IMR-90 (cell line): ENCODE measurements around the gene EGF. TPM values are rescaled to one million over a fixed set of nuclear protein-coding genes. Genes with fewer than 3 reads are reported as not detected.

Source experiments
- ATAC-seq: fragments of 200-7000 bp; cut with Tn5 transposase; 2 replicates; pipeline ENCODE4 v1.9.1; 2020; ENCODE audit warnings: low read depth, mild to moderate bottlenecking, moderate library complexity
- BruUV-seq: library from RNA; stranded (reverse); fragments of 400-500 nt; replicated peaks from 2 replicates; lab custom pipeline; 2021; lab: Mats Ljungman, UMichigan
- CTCF ChIA-PET: fragments of 300-600 bp; formaldehyde crosslinking; extraction: SDS; loops from one replicate; lab custom pipeline; 2021; ENCODE audit warnings: antibody characterized with exemption; lab: Yijun Ruan, JAX
- POLR2A ChIA-PET: fragments of 300-600 bp; sonication (Branson Sonifier 250); formaldehyde crosslinking; loops from one replicate; lab custom pipeline; 2022; ENCODE audit warnings: antibody characterized with exemption; ENCODE audit not compliant: unreplicated experiment; lab: Charles Lee
- DNase-seq: peaks from one replicate; pipeline ENCODE4 v3.0.0; 2013
- H2AFZ ChIP-seq: replicated peaks from 2 replicates; pipeline ENCODE3; 2013; ENCODE audit warnings: low read length, mild to moderate bottlenecking; ENCODE audit not compliant: poor library complexity
- H2AK5ac ChIP-seq: 2 replicates; pipeline ENCODE4 v1.6.1; 2013; ENCODE audit warnings: low read depth, low read length, inconsistent platforms
- H2AK9ac ChIP-seq: replicated peaks from 2 replicates; pipeline ENCODE3; 2013; ENCODE audit warnings: mild to moderate bottlenecking, low read depth, low read length, moderate library complexity; ENCODE audit not compliant: poor library complexity
- H2BK120ac ChIP-seq: 2 replicates; pipeline ENCODE4 v1.6.1; 2013; ENCODE audit warnings: low read depth, low read length, inconsistent platforms
- H2BK15ac ChIP-seq: 3 replicates; pipeline ENCODE4 v1.6.1; 2013; ENCODE audit warnings: low read depth, low read length, inconsistent platforms
- H2BK20ac ChIP-seq: 2 replicates; pipeline ENCODE4 v1.6.1; 2013; ENCODE audit warnings: low read depth, mild to moderate bottlenecking, inconsistent platforms, low read length, moderate library complexity
- H2BK5ac ChIP-seq: 2 replicates; pipeline ENCODE4 v1.6.1; 2013; ENCODE audit warnings: mild to moderate bottlenecking, low read depth, low read length, inconsistent platforms; ENCODE audit not compliant: poor library complexity, severe bottlenecking
- H3K14ac ChIP-seq: replicated peaks from 2 replicates; pipeline ENCODE4 v1.6.1; 2013; ENCODE audit warnings: low read depth, low read length, inconsistent platforms
- H3K18ac ChIP-seq: 2 replicates; pipeline ENCODE4 v1.6.1; 2013; ENCODE audit warnings: low read depth, low read length, control low read depth
- H3K23ac ChIP-seq: 2 replicates; pipeline ENCODE4 v1.6.1; 2013; ENCODE audit warnings: low read depth, low read length, inconsistent platforms
- H3K27ac ChIP-seq: 2 replicates; pipeline ENCODE4 v1.5.1; 2013; ENCODE audit warnings: mild to moderate bottlenecking, control low read depth, low read length; ENCODE audit not compliant: insufficient read depth
- H3K27me3 ChIP-seq: 2 replicates; pipeline ENCODE4 v1.6.1; 2013; ENCODE audit warnings: low read length; ENCODE audit not compliant: control insufficient read depth, insufficient read depth
- H3K36me3 ChIP-seq: 2 replicates; pipeline ENCODE4 v1.6.1; 2013; ENCODE audit warnings: low read length, mixed read lengths; ENCODE audit not compliant: control insufficient read depth, insufficient read depth
- H3K4ac ChIP-seq: 2 replicates; pipeline ENCODE4 v1.6.1; 2013; ENCODE audit warnings: low read depth, low read length, inconsistent platforms
- H3K4me1 ChIP-seq: 2 replicates; pipeline ENCODE4 v1.6.1; 2013; ENCODE audit warnings: low read length, mixed read lengths; ENCODE audit not compliant: control insufficient read depth, insufficient read depth
- H3K4me2 ChIP-seq: 2 replicates; pipeline ENCODE4 v1.6.1; 2013; ENCODE audit warnings: low read depth, mild to moderate bottlenecking, control low read depth, low read length, moderate library complexity
- H3K4me3 ChIP-seq: 2 replicates; pipeline ENCODE4 v1.5.1; 2013; ENCODE audit warnings: low read depth, mild to moderate bottlenecking, control low read depth, low read length, moderate library complexity; ENCODE audit not compliant: insufficient read depth
- H3K56ac ChIP-seq: 2 replicates; pipeline ENCODE4 v1.6.1; 2013; ENCODE audit warnings: low read length, inconsistent platforms; ENCODE audit not compliant: insufficient read depth; ENCODE audit errors: extremely low read depth
- H3K79me1 ChIP-seq, 2 experiments: 2 replicates each; pipeline ENCODE4 v1.6.1; 2013; ENCODE audit warnings: low read length in 2 of 2, inconsistent platforms in 1 of 2, low read depth in 1 of 2
- H3K9ac ChIP-seq: 2 replicates; pipeline ENCODE4 v1.6.1; 2013; ENCODE audit warnings: low read depth, low read length, control low read depth
- H3K9me1 ChIP-seq: 2 replicates; pipeline ENCODE4 v1.6.1; 2013; ENCODE audit warnings: low read length, inconsistent platforms; ENCODE audit not compliant: insufficient read depth
- H3K9me3 ChIP-seq: 2 replicates; pipeline ENCODE4 v1.6.1; 2013; ENCODE audit warnings: low read length; ENCODE audit not compliant: control insufficient read depth, insufficient read depth
- H4K20me1 ChIP-seq: 2 replicates; pipeline ENCODE4 v1.6.1; 2013; ENCODE audit warnings: low read length, inconsistent platforms; ENCODE audit not compliant: insufficient read depth
- H4K5ac ChIP-seq: 2 replicates; pipeline ENCODE4 v1.6.1; 2013; ENCODE audit warnings: mild to moderate bottlenecking, low read depth, low read length, control low read depth
- H4K8ac ChIP-seq, 2 experiments: 2 replicates each; pipeline ENCODE4 v1.6.1; 2013; ENCODE audit warnings: low read depth in 2 of 2, low read length in 2 of 2, control low read depth in 1 of 2, inconsistent platforms in 1 of 2
- H4K91ac ChIP-seq: 2 replicates; pipeline ENCODE4 v1.6.1; 2013; ENCODE audit warnings: low read depth, low read length, inconsistent platforms; ENCODE audit not compliant: insufficient read depth
- CEBPB ChIP-seq: IDR thresholded peaks from 2 replicates; pipeline ENCODE4 v1.6.1; 2012; ENCODE audit warnings: low read depth, low read length, improper control_type of control experiment
- MAZ ChIP-seq: IDR thresholded peaks from 2 replicates; pipeline ENCODE4 v1.6.1; 2012; ENCODE audit warnings: low read depth, mild to moderate bottlenecking, low read length, improper control_type of control experiment, moderate library complexity, borderline replicate concordance
- MXI1 ChIP-seq: IDR thresholded peaks from 2 replicates; pipeline ENCODE4 v1.6.1; 2012; ENCODE audit warnings: low read depth, mild to moderate bottlenecking, low read length, moderate library complexity, borderline replicate concordance
- RAD21 ChIP-seq: IDR thresholded peaks from 2 replicates; pipeline ENCODE4 v1.6.1; 2012; ENCODE audit warnings: low read length, improper control_type of control experiment
- WGBS, 2 experiments: methylation state at CpG; one replicate each; pipeline versions ENCODE4 v1.1.5 to v1.1.7; 2013; ENCODE audit warnings: missing lambda C conversion rate in 2 of 2; ENCODE audit not compliant: insufficient read length in 1 of 2; ENCODE audit errors: extremely low coverage in 2 of 2; 5-methylcytosine and 5-hydroxymethylcytosine counted together
- dilution Hi-C: fragments of 300-500 bp; cut with HindIII; formaldehyde crosslinking; loops from one replicate; pipeline ENCODE4 v1.14.3; 2018; ENCODE audit warnings: low sequenced_read_pairs; ENCODE audit not compliant: unreplicated experiment
- in situ Hi-C: fragments of 300-500 bp; cut with MboI; formaldehyde crosslinking; loops from 3 replicates; pipeline ENCODE4 v1.14.3; 2019; ENCODE audit warnings: low sequenced_read_pairs, inconsistent platforms, mixed read lengths
- intact Hi-C: fragments of 100-400 bp; cut with micrococcal nuclease; formaldehyde crosslinking; loops from 2 replicates; pipeline ENCODE4 v1.10.0; 2022
- polyA plus RNA-seq, 3 experiments: library from polyadenylated mRNA; depleted of rRNA; stranded (reverse); fragments of >200 nt; gene quantifications; 2 replicates each; pipeline ENCODE4 v1.2.3, GENCODE V29; 2012; ENCODE audit warnings: low replicate concordance in 1 of 3
- total RNA-seq: library from RNA; depleted of rRNA; stranded (reverse); fragments of >200 nt; gene quantifications from 2 replicates; pipeline ENCODE4 v1.2.3, GENCODE V29; 2012
- TF ChIP-seq, protein P1 (sequence below): fragments of 150-350 bp; IDR thresholded peaks from 2 replicates; pipeline ENCODE4 v1.6.1; 2016; ENCODE audit warnings: low read depth, mild to moderate bottlenecking, low read length, moderate library complexity, borderline replicate concordance

The EGF gene
- total and polyA plus RNA-seq, 2 of the 4 experiments (the other 2 are of a cell fraction), result 1.7 to 2.2 TPM

DNA sequence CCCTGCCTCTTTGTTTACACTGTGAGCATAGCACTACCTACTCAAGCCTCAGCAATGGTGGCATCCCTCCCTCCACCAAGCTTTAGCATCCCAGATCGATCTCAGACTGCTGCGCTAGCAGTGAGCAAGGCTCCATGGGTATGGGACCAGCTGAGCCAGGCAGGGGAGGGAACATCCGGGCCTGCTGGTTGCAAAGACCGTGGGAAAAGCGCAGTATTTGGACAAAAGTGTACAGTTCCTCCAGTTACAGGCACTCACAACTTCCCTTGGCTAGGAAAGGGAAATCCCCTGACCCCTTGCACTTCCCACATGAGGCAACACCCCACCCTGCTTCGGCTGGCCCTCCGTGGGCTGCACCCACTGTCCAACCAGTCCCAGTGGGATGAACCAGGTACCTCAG lies 26.5 kb downstream of the EGF start:
- Histone ChIP-seq H3K56ac (no peak overlapping the region), H2BK20ac (no peak overlapping the region), H4K5ac (no peak overlapping the region), H3K14ac (no peak overlapping the region), H3K4ac (no peak overlapping the region), H3K4me2 (no peak overlapping the region), H2BK15ac (no peak overlapping the region), H2AFZ (no peak overlapping the region), H4K8ac (no peak overlapping the region), H2AK5ac (no peak overlapping the region), H3K27me3 (no peaks in the 10 kb centered on the region; the same call in 1 of the 2 replicates), H3K9me1 (no peaks in the 10 kb centered on the region), H3K79me1 (no peaks in the 10 kb centered on the region), H3K27ac (no peak overlapping the region), H4K20me1 (no peaks in the 10 kb centered on the region), H2BK120ac (no peak overlapping the region), H3K36me3 (no peaks in the 10 kb centered on the region), H4K91ac (no peak overlapping the region), H3K18ac (no peak overlapping the region), H3K9ac (no peak overlapping the region), H3K23ac (no peak overlapping the region), H2BK5ac (no peak overlapping the region), H3K4me3 (no peak overlapping the region), H2AK9ac (no peak overlapping the region), H3K4me1 (no peaks in the 10 kb centered on the region), H3K9me3 (no peaks in the 10 kb centered on the region)
- intact Hi-C loops (no loop called here), in situ Hi-C loops (no loop called here), dilution Hi-C loops (no loop called here)
- ChIA-PET CTCF (no interaction called here), POLR2A (no interaction called here)
- 80% methylated on average over 2 of the region's 7 CpGs; no CpG with 5 or more reads in 1 of the 2 experiments for WGBS, 2 experiments
- TF ChIP-seq RAD21, result no peak
- no peak for TF ChIP-seq MAZ
- no peak for TF ChIP-seq CEBPB
- no peak for TF ChIP-seq MXI1
- TF ChIP-seq, protein P1, sequence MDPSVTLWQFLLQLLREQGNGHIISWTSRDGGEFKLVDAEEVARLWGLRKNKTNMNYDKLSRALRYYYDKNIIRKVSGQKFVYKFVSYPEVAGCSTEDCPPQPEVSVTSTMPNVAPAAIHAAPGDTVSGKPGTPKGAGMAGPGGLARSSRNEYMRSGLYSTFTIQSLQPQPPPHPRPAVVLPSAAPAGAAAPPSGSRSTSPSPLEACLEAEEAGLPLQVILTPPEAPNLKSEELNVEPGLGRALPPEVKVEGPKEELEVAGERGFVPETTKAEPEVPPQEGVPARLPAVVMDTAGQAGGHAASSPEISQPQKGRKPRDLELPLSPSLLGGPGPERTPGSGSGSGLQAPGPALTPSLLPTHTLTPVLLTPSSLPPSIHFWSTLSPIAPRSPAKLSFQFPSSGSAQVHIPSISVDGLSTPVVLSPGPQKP, result no peak
- no TSS peak for BruUV-seq
- ATAC-seq (no peak), DNase-seq (no peak)
